ENCODE results near the gene CYB5R4.
"Not testable (repeated sequence)": the region's sequence is repeated elsewhere in the genome, so short reads cannot be mapped to it uniquely, and the experiment has no call there.

Gene CYB5R4

GRCh38 chr6:83878902-83879644, 19.6 kb downstream of the CYB5R4 start:
- H3K27ac Mint-ChIP-seq = no peak overlapping the region
- H3K4me1 Mint-ChIP-seq (ENCODE audit: low read depth) = peaks cover 38% of the 10 kb centered on the region
- H3K4me3 Mint-ChIP-seq = no peak overlapping the region
- no peak for DNase-seq
- no peaks in the 10 kb centered on the region for H3K9me3 Mint-ChIP-seq
- peaks cover 6% of the 10 kb centered on the region for H3K36me3 Mint-ChIP-seq (ENCODE audit: low read depth)
- no peaks in the 10 kb centered on the region for H3K27me3 Mint-ChIP-seq

- Mint-ChIP-seq H3K27ac (no peak overlapping the region), H3K4me1 (ENCODE audit: low read depth) (peaks cover 40% of the 10 kb centered on the region), H3K4me3 (no peak overlapping the region), H3K36me3 (ENCODE audit: low read depth) (peaks cover 3% of the 10 kb centered on the region), H3K27me3 (no peaks in the 10 kb centered on the region), H3K9me3 (no peaks in the 10 kb centered on the region)
- no peak for DNase-seq
These were observed 20.3 kb downstream of the CYB5R4 start for GRCh38 chr6:83879746-83880145.

GRCh38 chr6:83883240-83883639, 23.8 kb downstream of the CYB5R4 start:
- Mint-ChIP-seq H3K4me3 (no peak overlapping the region), H3K4me1 (ENCODE audit: low read depth) (peaks cover 29% of the 10 kb centered on the region), H3K27me3 (no peaks in the 10 kb centered on the region), H3K36me3 (ENCODE audit: low read depth) (peaks cover 3% of the 10 kb centered on the region), H3K27ac (no peak overlapping the region), H3K9me3 (no peaks in the 10 kb centered on the region)
- no peak for DNase-seq

GRCh38 chr6:83884523-83884922, 25.0 kb downstream of the CYB5R4 start:
- DNase-seq = no peak

GRCh38 chr6:83885984-83886383, 26.5 kb downstream of the CYB5R4 start:
- peaks cover 4% of the 10 kb centered on the region for H3K36me3 Mint-ChIP-seq (ENCODE audit: low read depth)
- no peaks in the 10 kb centered on the region for H3K27me3 Mint-ChIP-seq
- no peak overlapping the region for H3K27ac Mint-ChIP-seq
- no peaks in the 10 kb centered on the region for H3K9me3 Mint-ChIP-seq
- H3K4me3 Mint-ChIP-seq = no peak overlapping the region
- no peak for DNase-seq
- H3K4me1 Mint-ChIP-seq (ENCODE audit: low read depth) = peaks cover 14% of the 10 kb centered on the region

More at GRCh38 chr6:83884523-83884922, 25.0 kb downstream of the CYB5R4 start:
- peaks cover 3% of the 10 kb centered on the region for H3K36me3 Mint-ChIP-seq (ENCODE audit: low read depth)
- no peaks in the 10 kb centered on the region for H3K27me3 Mint-ChIP-seq
- no peak overlapping the region for H3K4me3 Mint-ChIP-seq
- H3K4me1 Mint-ChIP-seq (ENCODE audit: low read depth) = peaks cover 21% of the 10 kb centered on the region
- H3K27ac Mint-ChIP-seq = no peak overlapping the region
- H3K9me3 Mint-ChIP-seq = no peaks in the 10 kb centered on the region

- H3K36me3 Mint-ChIP-seq (ENCODE audit: low read depth) = peaks cover 16% of the 10 kb centered on the region
- H3K27me3 Mint-ChIP-seq = no peaks in the 10 kb centered on the region
- no peak overlapping the region for H3K4me3 Mint-ChIP-seq
- H3K9me3 Mint-ChIP-seq = no peaks in the 10 kb centered on the region
- peaks cover 33% of the 10 kb centered on the region for H3K4me1 Mint-ChIP-seq (ENCODE audit: low read depth)
- no peak for DNase-seq
- H3K27ac Mint-ChIP-seq = no peak overlapping the region
These were observed 30.1 kb downstream of the CYB5R4 start for GRCh38 chr6:83889621-83890020.

- Mint-ChIP-seq H3K4me3 (no peak overlapping the region), H3K9me3 (no peaks in the 10 kb centered on the region), H3K4me1 (ENCODE audit: low read depth) (peaks cover 33% of the 10 kb centered on the region), H3K36me3 (ENCODE audit: low read depth) (peaks cover 24% of the 10 kb centered on the region), H3K27me3 (no peaks in the 10 kb centered on the region), H3K27ac (no peak overlapping the region)
- no peak for DNase-seq
These were observed 31.0 kb downstream of the CYB5R4 start for GRCh38 chr6:83890520-83890919.

- H3K4me3 Mint-ChIP-seq = no peak overlapping the region
- H3K9me3 Mint-ChIP-seq = no peaks in the 10 kb centered on the region
- H3K4me1 Mint-ChIP-seq (ENCODE audit: low read depth) = peaks cover 32% of the 10 kb centered on the region
These were observed 32.1 kb downstream of the CYB5R4 start for GRCh38 chr6:83891586-83891985.

GRCh38 chr6:83893024-83893423, 33.5 kb downstream of the CYB5R4 start:
- peaks cover 32% of the 10 kb centered on the region for H3K4me1 Mint-ChIP-seq (ENCODE audit: low read depth)
- H3K27me3 Mint-ChIP-seq = no peaks in the 10 kb centered on the region
- no peak overlapping the region for H3K27ac Mint-ChIP-seq
- H3K9me3 Mint-ChIP-seq = no peaks in the 10 kb centered on the region
- peaks cover 43% of the 10 kb centered on the region for H3K36me3 Mint-ChIP-seq (ENCODE audit: low read depth)
- no peak for DNase-seq
- no peak overlapping the region for H3K4me3 Mint-ChIP-seq

More at GRCh38 chr6:83891586-83891985, 32.1 kb downstream of the CYB5R4 start:
- no peak for DNase-seq
- peaks cover 32% of the 10 kb centered on the region for H3K36me3 Mint-ChIP-seq (ENCODE audit: low read depth)
- H3K27ac Mint-ChIP-seq = no peak overlapping the region
- H3K27me3 Mint-ChIP-seq = no peaks in the 10 kb centered on the region

- not testable (repeated sequence) for H3K27me3 Mint-ChIP-seq, H3K4me3 Mint-ChIP-seq, H3K27ac Mint-ChIP-seq, H3K9me3 Mint-ChIP-seq, DNase-seq
- peaks cover 33% of the 10 kb centered on the region for H3K4me1 Mint-ChIP-seq (ENCODE audit: low read depth)
- peaks cover 65% of the 10 kb centered on the region for H3K36me3 Mint-ChIP-seq (ENCODE audit: low read depth)
These were observed 37.6 kb downstream of the CYB5R4 start for GRCh38 chr6:83897094-83897493.

GRCh38 chr6:83901624-83902023, 42.1 kb downstream of the CYB5R4 start:
- Mint-ChIP-seq H3K4me3 (no peak overlapping the region), H3K9me3 (peaks cover 34% of the 10 kb centered on the region), H3K36me3 (ENCODE audit: low read depth) (peaks cover 72% of the 10 kb centered on the region), H3K27me3 (no peaks in the 10 kb centered on the region), H3K4me1 (ENCODE audit: low read depth) (peaks cover 37% of the 10 kb centered on the region), H3K27ac (no peak overlapping the region)
- no peak for DNase-seq

GRCh38 chr6:83904395-83904794, 44.9 kb downstream of the CYB5R4 start:
- no peak overlapping the region for H3K4me3 Mint-ChIP-seq
- peaks cover 46% of the 10 kb centered on the region for H3K4me1 Mint-ChIP-seq (ENCODE audit: low read depth)

GRCh38 chr6:83905648-83906047, 46.2 kb downstream of the CYB5R4 start:
- H3K36me3 Mint-ChIP-seq (ENCODE audit: low read depth) = peaks cover 72% of the 10 kb centered on the region
- no peak overlapping the region for H3K27ac Mint-ChIP-seq
- H3K4me3 Mint-ChIP-seq = no peak overlapping the region
- H3K9me3 Mint-ChIP-seq = peaks cover 34% of the 10 kb centered on the region
- no peak for DNase-seq
- no peaks in the 10 kb centered on the region for H3K27me3 Mint-ChIP-seq
- H3K4me1 Mint-ChIP-seq (ENCODE audit: low read depth) = peaks cover 39% of the 10 kb centered on the region

More at GRCh38 chr6:83904395-83904794, 44.9 kb downstream of the CYB5R4 start:
- H3K9me3 Mint-ChIP-seq = peaks cover 34% of the 10 kb centered on the region
- no peaks in the 10 kb centered on the region for H3K27me3 Mint-ChIP-seq
- no peak for DNase-seq
- H3K36me3 Mint-ChIP-seq (ENCODE audit: low read depth) = peaks cover 73% of the 10 kb centered on the region
- H3K27ac Mint-ChIP-seq = no peak overlapping the region

GRCh38 chr6:83907623-83908390, 48.3 kb downstream of the CYB5R4 start:
- H3K27me3 Mint-ChIP-seq, H3K27ac Mint-ChIP-seq, DNase-seq, H3K4me3 Mint-ChIP-seq: not testable (repeated sequence)
- Mint-ChIP-seq H3K9me3 (peaks cover 20% of the 10 kb centered on the region), H3K4me1 (ENCODE audit: low read depth) (peaks cover 31% of the 10 kb centered on the region), H3K36me3 (ENCODE audit: low read depth) (peaks cover 70% of the 10 kb centered on the region)

GRCh38 chr6:83908813-83909212, 49.3 kb downstream of the CYB5R4 start:
- Mint-ChIP-seq H3K9me3 (peaks cover 13% of the 10 kb centered on the region), H3K27ac (no peak overlapping the region), H3K4me3 (no peak overlapping the region), H3K27me3 (no peaks in the 10 kb centered on the region), H3K4me1 (ENCODE audit: low read depth) (peaks cover 27% of the 10 kb centered on the region), H3K36me3 (ENCODE audit: low read depth) (peaks cover 66% of the 10 kb centered on the region)
- DNase-seq = no peak

Data from activated T-cell treated with anti-CD3 and anti-CD28 coated beads, Interleukin-2, amount 50 U/mL, for 24 hours (primary cell).